GM18519 (cell line): ENCODE measurements around the gene GABARAPL1.
"Not testable (repeated sequence)": the region's sequence is repeated elsewhere in the genome, so short reads cannot be mapped to it uniquely, and the experiment has no call there.

Experiments
- ATAC-seq: cut with Tn5 transposase; IDR thresholded peaks from one replicate; pipeline ENCODE4 v1.9.1; 2021; ENCODE audit warnings: mild to moderate bottlenecking, moderate library complexity; ENCODE audit not compliant: unreplicated experiment, low FRiP score

The GABARAPL1 gene

DNA sequence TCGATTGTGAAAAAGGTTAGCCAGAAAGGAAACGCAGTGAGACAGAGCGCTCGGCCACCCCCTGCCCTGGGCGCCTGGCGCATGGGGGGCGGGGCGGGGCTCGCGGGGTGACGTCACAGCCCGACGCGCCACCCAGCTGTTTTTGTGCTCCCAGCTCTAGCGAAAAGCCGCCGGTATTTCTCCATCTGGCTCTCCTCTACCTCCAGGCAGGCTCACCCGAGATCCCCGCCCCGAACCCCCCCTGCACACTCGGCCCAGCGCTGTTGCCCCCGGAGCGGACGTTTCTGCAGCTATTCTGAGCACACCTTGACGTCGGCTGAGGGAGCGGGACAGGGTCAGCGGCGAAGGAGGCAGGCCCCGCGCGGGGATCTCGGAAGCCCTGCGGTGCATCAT, at the start of gene GABARAPL1:
Gene GABARAPL1 (plus strand): TSS at position 139 of the 393 bp plus-strand sequence. CDS start 253 bp downstream, at position 392.
- no peak for ATAC-seq

GRCh38 chr12:10163084-10163483, 49.6 kb upstream of the GABARAPL1 start:
- no peak for ATAC-seq

DNA sequence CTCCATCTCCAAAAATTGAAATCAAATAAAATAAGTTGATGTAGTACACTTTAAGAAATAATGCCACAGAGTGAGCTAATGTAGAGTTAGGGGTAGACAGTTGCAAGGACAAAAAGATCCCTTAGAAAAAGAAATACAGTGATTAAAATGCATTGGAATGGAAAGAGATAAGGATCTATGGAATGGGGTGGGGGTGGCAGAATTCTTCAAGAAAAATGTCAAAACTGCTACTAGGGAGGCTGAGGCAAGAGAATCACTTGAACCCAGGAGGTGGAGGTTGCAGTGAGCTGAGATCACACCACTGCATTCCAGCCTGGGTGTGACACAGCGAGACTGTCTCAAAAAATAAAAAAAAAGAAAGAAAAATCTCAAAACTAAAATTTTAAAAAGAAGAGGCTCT, 47.3 kb upstream of the GABARAPL1 start:
- no peak for ATAC-seq

GRCh38 chr12:10167599-10167998, 45.1 kb upstream of the GABARAPL1 start:
- no peak for ATAC-seq

- no peak for ATAC-seq
Observed at GRCh38 chr12:10169104-10169503, 43.6 kb upstream of the GABARAPL1 start.

DNA sequence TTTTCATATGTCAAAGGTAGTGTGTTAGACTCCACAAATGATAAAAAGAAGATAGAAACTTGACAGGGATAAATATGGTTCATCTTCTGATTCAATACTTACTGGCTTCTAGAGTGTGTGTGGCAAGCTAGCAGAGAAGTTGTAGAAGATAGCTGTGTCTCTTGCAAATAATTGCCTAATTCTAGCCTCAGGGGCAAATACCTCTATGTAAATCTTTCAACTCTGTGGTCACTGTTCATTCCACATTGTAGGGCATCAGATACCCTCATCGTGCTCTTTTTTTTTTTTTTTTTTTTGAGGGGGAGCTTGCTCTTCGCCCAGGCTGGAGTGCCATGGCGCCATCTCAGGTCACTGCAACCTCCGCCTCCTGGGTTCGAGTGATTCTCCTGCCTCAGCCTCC, 42.5 kb upstream of the GABARAPL1 start:
- ATAC-seq, result no peak

GRCh38 chr12:10171973-10172728, 40.5 kb upstream of the GABARAPL1 start, which contains the start of gene OLR1:
Gene OLR1, minus strand, starts transcription at chr12:10172132. Its CDS starts 55 bp downstream, at chr12:10172077.
- no peak for ATAC-seq

- ATAC-seq, result no peak
Observed at GRCh38 chr12:10174986-10175614, 37.6 kb upstream of the GABARAPL1 start.

DNA sequence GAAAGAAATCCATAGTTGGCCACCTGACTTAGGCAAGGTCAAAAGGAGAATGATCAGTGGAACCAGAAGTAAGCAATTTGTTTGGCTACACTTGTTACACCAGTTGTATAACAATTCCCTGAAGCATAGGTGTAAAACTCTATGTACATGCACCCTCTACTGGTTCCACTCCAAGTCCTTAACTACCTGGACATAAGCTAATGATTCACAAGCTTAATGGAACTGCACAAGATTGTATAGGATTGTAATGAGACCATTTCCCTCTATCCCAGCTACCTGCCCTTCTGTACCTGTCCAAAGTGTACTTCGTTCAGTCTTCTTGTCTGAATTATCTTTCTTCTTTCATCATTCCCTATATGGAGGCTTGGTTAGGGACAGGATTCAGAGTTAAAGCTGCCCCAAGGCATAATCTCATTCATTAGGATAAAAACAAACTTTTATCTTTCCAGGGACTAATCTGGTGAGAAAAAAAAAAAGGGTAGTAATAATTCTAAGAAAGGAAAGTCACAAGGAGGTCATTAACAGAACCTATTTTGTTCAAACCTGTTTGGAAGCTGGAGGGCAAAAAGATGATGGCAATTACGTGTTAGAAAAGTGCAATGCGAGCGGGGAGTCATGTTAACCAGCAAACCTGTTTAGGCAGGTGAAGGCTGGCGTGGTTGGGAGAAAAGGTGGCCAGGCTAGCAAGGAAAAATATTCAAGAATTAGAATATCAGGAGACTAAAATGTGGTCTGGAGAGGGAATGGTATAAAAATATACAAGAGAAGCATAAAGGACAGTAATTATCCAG, 36.6 kb upstream of the GABARAPL1 start:
- ATAC-seq, result no peak

DNA sequence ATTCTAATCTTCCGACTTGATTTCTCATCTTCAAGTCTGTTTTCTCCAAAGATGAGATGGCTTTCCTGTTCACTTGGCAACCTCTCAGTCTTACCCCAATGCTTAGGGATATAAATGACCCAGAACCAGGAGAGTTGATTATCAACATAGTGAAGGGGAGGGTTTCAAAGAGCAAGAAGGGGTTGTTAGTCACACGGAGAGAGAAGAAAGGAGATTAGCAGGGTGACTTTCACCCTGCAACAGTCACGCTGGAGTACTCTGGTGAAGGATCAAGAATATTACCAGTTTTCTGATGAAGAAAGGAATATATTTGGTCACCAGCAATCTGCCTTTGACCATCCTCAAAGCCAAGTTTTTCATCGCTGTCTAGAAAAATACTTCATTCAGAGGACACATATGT, 33.9 kb upstream of the GABARAPL1 start, which contains the start of gene TMEM52B:
Gene TMEM52B (plus strand): TSS at position 212 of the 400 bp plus-strand sequence. CDS start 543 bp downstream, outside the sequence.
- ATAC-seq, result no peak

GRCh38 chr12:10179776-10180181, 32.9 kb upstream of the GABARAPL1 start:
- ATAC-seq, result no peak

GRCh38 chr12:10182354-10183049, 30.2 kb upstream of the GABARAPL1 start:
- ATAC-seq, result no peak

DNA sequence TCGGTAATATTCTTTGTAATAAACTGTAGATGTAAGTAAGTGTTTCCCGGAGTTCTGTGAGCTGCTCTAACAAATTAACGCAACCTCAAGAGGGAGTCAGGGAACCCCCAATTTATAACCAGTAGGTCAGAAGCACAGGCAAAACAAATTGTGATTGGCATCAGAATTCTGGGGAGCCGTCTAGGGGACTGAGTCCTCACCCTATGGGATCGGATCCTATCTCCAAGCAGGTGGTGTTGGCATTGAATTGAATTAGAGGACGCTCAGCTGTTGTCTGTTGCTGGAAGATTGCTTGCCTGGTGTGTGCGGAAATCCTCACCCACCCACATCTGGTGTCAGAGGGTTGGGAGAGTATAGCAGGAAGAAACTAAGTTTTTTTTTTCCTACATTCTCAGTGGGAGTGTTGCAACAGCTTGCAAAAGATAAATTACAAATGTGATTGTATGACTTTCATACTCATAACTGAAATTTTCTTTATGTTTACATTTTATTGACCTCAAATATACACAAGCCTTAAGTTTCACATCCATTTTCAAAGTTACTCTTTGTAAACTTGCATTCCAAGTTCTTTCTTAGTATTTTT, 28.3 kb upstream of the GABARAPL1 start:
- no peak for ATAC-seq

DNA sequence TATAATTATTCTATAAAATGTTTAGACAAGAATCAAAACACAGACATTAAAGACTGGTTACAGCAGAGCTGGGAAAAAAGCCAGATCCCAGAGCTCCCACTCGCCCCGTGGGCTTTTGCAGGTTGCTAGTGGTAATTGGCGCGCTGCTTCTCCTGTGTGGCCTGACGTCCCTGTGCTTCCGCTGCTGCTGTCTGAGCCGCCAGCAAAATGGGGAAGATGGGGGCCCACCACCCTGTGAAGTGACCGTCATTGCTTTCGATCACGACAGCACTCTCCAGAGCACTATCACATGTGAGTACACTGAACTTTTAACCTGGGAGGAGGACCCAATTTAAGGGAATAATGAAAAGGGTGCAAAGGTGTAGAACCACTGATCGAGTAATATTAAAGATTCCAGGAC, 26.4 kb upstream of the GABARAPL1 start:
- no peak for ATAC-seq

- not testable (repeated sequence) for ATAC-seq
Observed at GRCh38 chr12:10186958-10187357, 25.7 kb upstream of the GABARAPL1 start.

GRCh38 chr12:10189653-10190052, 23.0 kb upstream of the GABARAPL1 start:
- no peak for ATAC-seq

GRCh38 chr12:10190558-10191388, 21.9 kb upstream of the GABARAPL1 start:
- peak; percentile 85 for ATAC-seq

GRCh38 chr12:10191865-10192264, 20.8 kb upstream of the GABARAPL1 start:
- ATAC-seq, result no peak

- no peak for ATAC-seq
Observed at GRCh38 chr12:10194160-10194670, 18.5 kb upstream of the GABARAPL1 start.
